GM10248 (cell line): ENCODE data around the gene ASCC3.

Source experiments
- CTCF ChIA-PET: fragments of 300-600 bp; sonication (Branson Sonifier 250); formaldehyde crosslinking; extraction: SDS; loops from one replicate; lab custom pipeline; 2021; ENCODE audit warnings: antibody characterized with exemption; lab: Yijun Ruan, JAX
- POLR2A ChIA-PET: fragments of 350-650 bp; sonication (Branson Sonifier 250); formaldehyde crosslinking; extraction: SDS; loops from one replicate; lab custom pipeline; 2020; ENCODE audit warnings: antibody characterized with exemption; lab: Yijun Ruan, JAX
- DNase-seq: peaks from one replicate; pipeline ENCODE4 v3.0.0; 2012; ENCODE audit errors: extremely low spot score
- CTCF ChIP-seq: IDR thresholded peaks from 2 replicates; pipeline ENCODE4 v1.5.1; 2012; ENCODE audit warnings: mild to moderate bottlenecking, low read depth; ENCODE audit errors: extremely low read depth, missing control alignments, control extremely low read depth

The ASCC3 gene

GRCh38 chr6:100803264-100804045 lies 77.7 kb downstream of the ASCC3 start:
- no peak for DNase-seq
- CTCF ChIA-PET: interaction anchor here (1.2 kb wide), 1 partner anchor 8 kb away, joined by 3 read pairs; no protein-coding TSS in a partner anchor
- POLR2A ChIA-PET: no interaction called here
- TF ChIP-seq CTCF: no peak

- no peak for DNase-seq
- ChIA-PET CTCF (no interaction called here), POLR2A (no interaction called here)
- no peak for TF ChIP-seq CTCF
Measured at GRCh38 chr6:100801036-100801435, 80.1 kb downstream of the ASCC3 start.

GRCh38 chr6:100796049-100796823 lies 84.9 kb downstream of the ASCC3 start:
- peak; percentile 7 for DNase-seq
- ChIA-PET CTCF (interaction anchor here (1.6 kb wide), 1 partner anchor 10 kb away, joined by 4 read pairs; no protein-coding TSS in a partner anchor), POLR2A (no interaction called here)
- no peak for TF ChIP-seq CTCF

GRCh38 chr6:100790084-100790483 lies 91.0 kb downstream of the ASCC3 start:
- TF ChIP-seq CTCF: no peak
- CTCF ChIA-PET: interaction anchor here (1.2 to 1.7 kb wide), 4 partner anchors 9 to 126 kb away, joined by 3 to 6 read pairs (median 3); no protein-coding TSS in a partner anchor
- POLR2A ChIA-PET: no interaction called here

GRCh38 chr6:100785982-100786381 lies 95.1 kb downstream of the ASCC3 start:
- DNase-seq: no peak

More at GRCh38 chr6:100790084-100790483, 91.0 kb downstream of the ASCC3 start:
- DNase-seq: no peak

More at GRCh38 chr6:100785982-100786381, 95.1 kb downstream of the ASCC3 start:
- ChIA-PET POLR2A (no interaction called here), CTCF (interaction anchor here (1.3 to 1.7 kb wide), 2 partner anchors 10 to 13 kb away, joined by 3 to 4 read pairs; no protein-coding TSS in a partner anchor)
- TF ChIP-seq CTCF: no peak
